HG02884 (cell line): ENCODE results near the gene RAB9A.
"Not testable (repeated sequence)": the region's sequence is repeated elsewhere in the genome, so short reads cannot be mapped to it uniquely, and the experiment has no call there.

Experiments
- ATAC-seq: cut with Tn5 transposase; IDR thresholded peaks from one replicate; pipeline ENCODE4 v1.9.1; 2021; ENCODE audit warnings: mild to moderate bottlenecking, moderate library complexity; ENCODE audit not compliant: unreplicated experiment

RAB9A gene, protein sequence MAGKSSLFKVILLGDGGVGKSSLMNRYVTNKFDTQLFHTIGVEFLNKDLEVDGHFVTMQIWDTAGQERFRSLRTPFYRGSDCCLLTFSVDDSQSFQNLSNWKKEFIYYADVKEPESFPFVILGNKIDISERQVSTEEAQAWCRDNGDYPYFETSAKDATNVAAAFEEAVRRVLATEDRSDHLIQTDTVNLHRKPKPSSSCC

DNA sequence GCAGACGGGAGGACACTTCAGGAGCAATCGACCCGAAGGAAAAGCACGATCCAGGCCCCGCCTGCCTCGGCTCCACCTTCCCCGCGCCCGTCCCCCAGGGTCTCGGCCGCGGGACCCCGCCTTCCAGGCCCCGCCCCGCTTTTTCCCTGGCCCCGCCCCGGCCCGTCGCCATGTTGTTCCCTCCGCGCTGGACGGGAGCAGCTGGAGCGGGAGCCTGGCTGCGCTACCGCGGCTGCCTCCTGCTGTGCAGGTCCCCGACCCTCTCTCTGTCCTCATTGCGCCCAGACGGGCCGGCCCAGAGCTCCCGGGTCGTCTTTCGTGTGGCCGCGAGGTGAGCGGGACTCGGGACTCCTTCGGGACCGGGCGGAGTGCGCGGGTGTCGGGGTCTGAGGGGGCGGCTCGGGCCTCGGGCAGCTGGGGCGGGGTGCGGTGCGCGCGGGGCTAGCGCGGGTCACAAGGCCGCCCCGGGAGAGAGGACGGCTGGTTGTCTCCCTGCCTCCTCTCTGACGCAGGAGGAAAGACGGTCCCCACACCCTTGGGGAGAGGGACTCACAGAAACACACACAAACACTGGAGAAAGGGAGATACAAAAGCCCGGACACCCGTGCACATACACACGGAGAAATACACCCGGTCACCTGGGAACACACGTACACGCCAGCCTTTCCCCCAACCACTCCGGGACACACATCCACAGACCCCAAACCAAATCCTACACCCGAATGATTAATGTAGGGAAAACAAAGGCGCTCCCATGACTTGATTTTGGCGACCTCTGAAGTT, at the start of gene RAB9A:
Gene RAB9A, plus strand, starts transcription at position 171 of the 783 bp plus-strand sequence. CDS start 19,619 bp downstream, outside the sequence.
- ATAC-seq: peak; percentile 61

DNA sequence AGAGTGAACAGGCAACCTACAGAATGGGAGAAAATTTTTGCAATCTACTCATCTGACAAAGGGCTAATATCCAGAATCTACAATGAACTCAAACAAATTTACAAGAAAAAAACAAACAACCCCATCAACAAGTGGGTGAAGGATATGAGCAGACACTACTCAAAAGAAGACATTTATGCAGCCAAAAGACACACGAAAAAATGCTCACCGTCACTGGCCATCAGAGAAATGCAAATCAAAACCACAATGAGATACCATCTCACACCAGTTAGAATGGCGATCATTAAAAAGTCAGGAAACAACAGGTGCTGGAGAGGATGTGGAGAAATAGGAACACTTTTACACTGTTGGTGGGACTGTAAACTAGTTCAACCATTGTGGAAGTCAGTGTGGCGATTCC, 47.2 kb upstream of the RAB9A start:
- not testable (repeated sequence) for ATAC-seq

DNA sequence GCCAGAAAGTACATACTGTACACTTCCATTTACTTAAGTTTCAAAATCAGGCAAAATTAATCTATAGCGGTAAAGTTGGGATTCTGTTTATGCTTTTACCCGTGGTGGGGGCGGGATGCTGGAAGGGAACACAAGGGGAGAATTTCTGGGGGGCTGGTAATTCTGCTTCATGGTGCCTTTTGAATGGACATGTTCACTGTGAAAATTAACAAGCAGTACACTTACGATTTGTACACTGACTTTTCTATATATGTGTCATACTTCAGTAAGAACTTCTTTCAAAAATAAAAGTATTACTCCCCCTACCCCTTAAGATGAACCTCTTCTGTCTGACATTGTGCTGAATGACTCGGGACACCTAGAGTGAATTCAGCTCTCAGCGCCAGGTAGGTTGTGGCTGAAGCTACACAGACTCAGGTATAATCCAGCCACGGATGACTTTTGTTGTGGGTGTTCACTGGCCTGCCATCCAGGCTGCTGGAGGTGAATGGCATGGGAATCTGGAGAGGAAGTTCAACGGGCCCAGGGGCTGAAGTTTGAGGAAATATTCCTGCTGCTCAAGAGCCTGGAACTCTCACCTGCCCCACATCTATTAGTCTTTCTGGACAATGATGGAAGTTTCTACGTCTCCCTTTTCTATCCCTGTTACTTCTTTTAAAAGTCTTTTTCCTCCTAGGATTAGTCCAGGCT, 43.3 kb upstream of the RAB9A start:
- ATAC-seq: no peak

DNA sequence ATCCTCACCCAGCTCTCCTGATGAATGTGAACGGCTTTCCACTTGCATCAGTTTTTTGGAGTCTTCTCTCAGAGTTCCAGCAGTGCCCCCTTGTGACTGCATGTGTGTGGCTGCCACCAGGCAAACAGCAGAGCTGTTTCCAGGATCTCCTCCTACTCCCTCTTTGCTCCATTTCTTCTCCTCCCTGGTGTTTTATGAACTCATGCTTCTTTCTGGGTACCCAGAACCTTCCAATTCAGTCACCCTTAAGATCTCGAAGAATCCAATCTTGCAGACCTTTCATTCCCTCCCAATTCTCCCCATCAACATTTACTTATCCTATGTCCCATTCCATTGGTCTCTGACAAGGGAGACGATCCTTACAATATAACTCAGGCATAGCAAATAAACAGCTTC, 42.8 kb upstream of the RAB9A start:
- ATAC-seq: no peak

DNA sequence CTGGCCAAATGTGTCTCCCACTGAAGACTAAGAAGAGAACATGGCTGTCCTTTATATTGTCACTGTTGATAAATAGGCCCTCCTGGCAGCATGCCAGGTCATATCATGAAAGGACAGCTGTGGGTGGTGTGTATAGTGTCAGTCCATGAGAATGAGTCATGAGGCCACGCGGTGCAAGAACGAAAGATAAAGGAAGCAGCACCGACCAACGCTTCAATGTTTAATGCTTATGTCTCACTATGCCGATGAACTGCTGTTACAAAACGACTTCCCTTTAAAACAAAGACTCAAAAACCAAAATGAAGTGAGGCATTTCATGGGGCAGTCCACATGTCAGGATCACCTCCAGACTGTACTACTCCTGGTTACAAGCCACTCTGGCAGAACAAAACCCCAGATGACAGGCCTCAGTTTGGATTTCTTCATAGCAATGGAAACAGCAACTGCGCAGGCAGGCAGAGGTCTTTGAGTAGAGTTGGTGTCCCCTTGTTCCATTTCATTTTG, 41.2 kb upstream of the RAB9A start:
- no peak for ATAC-seq

DNA sequence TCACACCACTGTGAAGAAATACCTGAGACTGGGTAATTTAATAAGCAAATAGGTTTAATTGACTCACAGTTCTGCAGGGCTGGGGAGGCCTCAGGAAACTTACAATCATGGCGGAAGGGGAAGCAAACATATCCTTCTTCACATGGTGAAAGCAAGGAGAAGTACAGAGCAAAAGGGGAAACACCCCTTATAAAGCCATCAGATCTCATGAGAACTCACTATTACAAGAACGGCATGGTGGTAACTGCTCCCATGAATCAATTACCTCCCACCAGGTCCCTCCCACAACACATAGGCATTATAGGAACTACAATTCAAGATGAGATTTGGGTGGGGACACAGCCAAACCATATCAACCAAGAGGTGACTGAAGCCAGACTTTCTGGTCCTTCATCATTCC, 40.6 kb upstream of the RAB9A start:
- not testable (repeated sequence) for ATAC-seq

DNA sequence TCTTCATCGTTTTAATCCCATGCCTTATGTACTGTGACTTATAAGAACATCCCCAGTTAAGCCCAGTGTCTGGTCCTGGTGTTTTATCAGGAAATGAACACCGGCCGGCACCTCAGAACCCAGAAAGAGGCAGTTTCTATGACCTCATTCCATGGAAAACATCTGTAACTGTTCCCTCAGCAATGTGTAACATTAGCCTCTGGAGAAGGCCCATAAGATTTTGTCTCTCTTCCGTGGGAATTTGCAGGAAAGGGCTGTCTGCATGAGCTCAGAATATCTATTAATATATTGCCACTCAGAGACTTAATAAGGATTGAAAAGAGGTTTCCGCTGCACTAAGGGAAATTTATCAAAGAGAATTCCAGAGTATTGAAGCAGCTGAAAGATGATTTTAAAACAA, 39.1 kb upstream of the RAB9A start:
- ATAC-seq: no peak

DNA sequence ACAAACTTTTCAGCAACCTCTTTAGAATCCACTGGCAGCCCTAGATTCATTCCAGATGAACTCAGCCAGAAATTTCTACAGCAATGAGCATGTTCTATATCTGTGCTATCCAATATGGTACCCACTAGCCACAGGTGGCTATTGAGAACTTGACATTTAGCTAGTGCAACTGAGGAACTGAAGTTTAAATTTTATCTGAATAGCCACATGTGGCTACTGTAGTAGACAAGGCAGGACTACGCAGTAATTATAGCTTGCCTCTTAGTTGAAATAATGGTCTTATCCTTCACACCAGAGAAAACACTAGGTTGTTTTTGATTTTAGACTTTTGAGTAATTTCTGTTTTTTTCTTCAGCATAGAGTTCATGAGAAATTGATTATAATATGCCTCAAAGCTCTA, 38.6 kb upstream of the RAB9A start:
- no peak for ATAC-seq

DNA sequence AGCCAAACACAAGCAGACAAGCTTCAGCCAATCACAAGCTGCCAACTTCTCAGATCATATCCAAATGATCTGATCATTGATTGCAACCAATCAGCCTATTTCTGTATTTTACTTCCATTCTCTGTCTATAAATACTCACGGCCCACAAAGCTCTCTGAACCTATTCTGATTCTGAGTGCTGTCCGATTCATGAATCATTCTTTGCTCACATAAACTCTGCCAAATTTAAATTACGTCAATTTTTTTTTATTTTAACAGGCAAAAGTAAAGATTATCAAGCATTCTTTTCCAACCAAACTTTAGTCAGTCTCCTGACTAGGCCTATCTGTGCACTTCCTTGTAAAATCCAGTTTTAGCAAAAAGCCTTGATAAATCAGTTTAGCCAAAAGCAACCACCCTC, 37.8 kb upstream of the RAB9A start:
- no peak for ATAC-seq

DNA sequence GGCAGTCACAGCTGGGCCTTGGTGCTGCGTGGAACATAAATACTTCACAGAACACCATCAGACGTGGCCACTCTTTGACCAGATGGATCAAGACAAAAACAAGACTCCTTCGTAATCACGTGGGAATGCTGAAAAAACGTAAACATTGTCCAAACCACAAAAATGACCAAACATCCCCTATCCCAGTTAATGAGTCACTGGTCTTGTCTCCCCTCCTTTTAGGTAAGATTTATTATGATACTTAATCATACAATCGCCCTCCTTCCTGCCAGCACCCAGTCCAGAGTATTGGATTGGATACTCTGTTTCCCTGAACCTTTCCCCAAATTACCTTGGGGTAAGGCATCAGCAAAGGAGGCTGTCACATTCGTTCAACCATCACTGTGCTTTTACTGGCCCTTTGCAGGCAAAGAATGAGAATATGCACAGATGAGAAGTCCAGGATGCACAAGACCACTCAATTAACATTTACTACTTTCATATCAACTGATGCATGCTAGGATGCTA, 36.6 kb upstream of the RAB9A start:
- ATAC-seq: no peak

DNA sequence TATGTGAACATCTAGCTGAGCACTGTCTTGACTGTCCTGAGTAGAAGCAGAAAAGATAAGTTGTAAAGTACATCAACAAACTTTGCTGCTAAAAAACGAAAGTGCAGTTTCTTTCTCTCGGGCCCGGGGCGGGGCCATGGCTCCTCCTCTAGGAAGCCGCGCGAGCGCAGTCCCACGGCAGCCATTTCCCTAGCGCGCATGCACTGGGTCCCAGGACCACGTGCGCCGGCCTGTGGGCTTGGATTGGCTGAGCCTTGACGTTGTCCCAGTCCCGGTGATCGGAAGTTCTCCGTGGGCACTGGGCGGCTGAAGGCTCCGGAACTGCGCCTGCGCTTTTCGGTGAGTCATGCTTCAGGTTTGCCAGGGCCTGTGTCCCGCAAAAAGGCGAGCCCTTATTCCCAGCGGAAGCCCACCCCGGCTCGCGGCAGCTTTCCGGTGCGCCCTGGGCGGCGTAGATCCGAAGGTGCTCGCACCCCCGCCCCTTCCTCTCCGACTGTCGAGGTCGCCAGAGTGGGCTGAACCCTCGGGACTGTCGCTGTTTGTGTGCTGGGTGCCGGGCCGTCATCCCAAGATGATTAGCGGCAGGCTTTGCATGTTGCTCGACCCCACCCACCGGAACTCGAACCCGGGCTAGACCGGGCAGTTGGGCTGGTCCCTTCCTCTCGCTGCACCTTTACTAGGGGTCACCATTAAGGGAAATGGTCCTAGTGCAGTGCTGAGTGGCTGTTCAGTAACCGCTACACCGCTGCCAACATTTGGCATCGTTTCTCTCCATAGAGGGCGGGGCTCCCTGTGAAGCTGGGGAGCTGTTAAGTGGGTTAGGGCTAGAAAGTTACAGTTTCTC, 35.9 kb upstream of the RAB9A start, which contains the start of gene TCEANC:
Gene TCEANC, plus strand, starts transcription at position 292 of the 844 bp plus-strand sequence. CDS start 9,368 bp downstream, outside the sequence.
- ATAC-seq: peak; percentile 93

DNA sequence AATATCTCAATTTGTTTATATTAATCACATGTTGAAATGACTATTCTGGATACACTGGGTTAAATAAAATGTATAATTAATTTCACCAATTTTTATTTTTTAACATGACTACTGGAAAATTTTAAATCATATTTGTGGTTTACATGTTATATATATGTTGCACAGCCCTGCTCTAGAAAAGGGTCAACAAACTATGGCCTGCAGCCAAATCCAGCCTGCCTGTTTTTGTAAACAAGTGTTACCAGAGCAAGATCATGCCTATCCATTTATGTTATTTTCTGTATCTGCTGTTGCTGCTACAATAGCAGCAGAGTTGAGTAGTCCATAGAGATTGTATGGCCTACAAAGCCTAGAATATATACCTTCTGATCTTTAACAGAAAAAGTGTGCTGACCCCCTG, 34.8 kb upstream of the RAB9A start:
- ATAC-seq: no peak

DNA sequence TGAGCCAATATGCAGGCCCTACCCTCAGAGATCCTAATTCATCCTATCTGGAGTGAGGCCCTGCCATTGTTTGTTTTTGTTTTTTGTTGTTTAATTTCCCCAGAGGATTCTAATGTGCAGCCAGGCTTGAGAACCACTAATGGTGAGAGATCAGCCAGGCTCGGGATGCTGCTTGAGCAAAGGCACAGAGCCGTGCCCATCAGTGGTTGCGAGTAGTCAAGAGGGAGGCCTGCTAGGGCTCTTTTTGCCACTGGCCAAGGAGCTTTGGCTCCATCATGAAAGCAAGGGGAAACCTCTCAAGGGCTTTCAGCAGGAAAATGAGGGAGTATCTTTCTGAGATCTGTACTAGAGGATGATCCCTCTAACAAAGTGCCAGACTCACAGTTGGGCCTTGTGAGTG, 33.3 kb upstream of the RAB9A start:
- ATAC-seq: no peak

DNA sequence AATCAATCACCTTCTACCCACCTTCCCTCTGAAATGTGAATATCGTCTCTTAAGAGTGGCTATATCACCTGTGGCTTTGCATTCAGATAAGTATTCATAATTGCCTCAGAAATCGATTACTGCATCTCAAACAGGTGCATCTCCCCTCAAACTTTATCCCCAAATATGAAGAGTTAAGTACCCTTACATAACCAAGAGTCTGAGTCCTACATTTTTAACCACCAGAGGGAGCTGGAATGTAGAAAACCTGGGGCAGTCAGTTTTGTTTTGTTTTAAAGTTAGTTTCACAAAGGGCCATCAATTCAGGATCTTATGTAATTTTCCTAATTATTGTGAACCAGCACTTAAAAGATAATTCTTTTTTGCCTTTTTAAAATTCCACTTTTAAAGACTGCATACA, 30.3 kb upstream of the RAB9A start:
- no peak for ATAC-seq

DNA sequence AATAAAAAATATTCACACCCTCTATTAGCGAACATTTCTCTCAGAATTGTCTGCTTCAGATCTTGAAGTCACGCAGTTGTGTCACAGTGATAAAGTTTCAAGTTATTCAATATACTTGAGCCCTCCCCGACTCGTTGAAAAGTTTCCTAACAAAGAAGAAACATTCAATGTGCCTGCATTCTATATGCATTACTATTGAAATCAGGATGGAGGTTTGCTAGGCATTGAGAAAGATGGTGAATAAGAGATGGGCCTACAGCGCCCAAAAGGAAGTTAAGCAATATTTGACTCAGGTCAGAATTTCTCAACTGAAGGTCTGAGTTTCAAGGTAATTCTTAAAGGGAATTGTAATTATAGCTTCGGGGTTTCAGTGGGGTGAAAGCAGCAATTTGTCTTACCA, 29.9 kb upstream of the RAB9A start:
- ATAC-seq: no peak

DNA sequence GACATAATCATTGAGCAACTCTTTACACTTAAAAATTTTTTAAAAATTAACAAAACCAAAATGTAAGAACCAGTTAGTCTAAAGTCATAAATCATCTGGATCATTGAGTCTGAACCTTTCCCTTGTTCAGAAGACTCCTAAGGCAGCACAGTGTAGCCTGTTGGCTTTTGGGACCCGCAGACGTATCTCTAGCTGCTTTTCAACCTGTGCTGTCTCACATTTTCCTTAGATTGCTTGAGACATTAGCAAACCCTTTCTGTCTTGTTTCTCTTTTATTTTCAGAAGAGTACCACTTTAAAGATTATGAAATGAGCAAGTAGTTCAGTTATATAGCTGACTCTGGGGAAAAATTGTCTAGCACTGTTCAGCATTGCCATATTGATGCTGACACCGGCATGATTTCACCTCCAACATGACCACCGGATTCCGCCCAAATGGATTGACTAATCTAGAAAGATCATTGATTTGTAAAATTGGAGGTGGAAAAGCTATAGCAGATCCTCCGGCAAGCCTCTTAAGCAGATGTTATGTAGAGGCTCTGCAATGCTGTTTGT, 27.1 kb upstream of the RAB9A start:
- no peak for ATAC-seq

DNA sequence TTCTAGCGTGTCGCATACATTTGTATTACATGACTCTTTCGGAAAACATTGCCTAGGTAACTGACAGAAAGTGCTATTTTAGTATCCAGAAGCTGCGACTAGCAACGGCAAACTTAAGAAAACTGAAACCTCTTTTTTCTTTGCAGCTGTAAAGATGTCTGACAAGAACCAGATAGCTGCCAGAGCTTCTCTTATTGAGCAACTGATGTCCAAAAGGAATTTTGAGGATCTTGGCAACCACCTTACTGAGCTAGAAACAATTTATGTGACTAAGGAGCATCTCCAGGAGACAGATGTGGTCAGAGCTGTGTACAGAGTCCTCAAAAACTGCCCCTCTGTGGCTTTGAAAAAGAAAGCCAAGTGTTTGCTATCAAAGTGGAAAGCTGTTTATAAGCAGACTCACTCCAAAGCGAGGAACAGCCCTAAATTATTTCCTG, 26.6 kb upstream of the RAB9A start:
- ATAC-seq: no peak

DNA sequence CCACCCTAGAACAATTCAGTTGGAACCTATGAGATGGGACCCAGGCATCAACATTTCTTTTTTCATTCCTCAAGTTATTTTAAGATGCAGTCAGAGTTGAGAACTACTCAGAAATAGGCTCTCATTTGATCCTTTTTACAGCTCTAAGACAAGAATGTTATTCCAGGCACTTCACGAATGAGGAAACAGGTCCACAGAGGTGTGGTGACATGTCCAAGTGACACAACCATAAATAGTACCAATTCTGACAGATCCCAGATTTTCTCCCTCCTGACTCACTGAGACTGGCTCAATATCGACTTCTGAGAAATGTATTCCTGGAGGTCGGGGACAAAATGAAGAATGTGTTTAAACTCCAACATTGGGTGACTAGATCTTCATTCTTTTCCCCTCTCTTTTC, 24.9 kb upstream of the RAB9A start:
- ATAC-seq: no peak

DNA sequence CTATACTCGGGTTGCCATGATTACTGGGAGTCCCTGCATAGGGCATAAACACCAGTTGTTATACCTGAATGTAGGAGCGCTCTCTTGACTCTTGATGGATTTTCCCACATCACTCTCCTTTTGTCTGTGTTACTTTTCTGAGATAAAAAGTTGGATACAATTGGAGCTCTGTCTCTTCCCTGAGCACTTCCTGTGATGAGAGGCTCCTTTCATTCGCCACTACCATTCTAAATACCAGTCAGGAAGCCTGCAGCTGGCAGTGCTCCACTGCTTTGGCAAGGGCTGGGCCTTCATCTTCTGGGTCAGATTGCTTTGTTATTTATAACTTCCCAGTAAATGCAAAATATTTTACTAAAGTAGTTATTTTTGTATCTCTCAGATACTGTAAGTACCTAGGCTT, 22.1 kb upstream of the RAB9A start:
- no peak for ATAC-seq

DNA sequence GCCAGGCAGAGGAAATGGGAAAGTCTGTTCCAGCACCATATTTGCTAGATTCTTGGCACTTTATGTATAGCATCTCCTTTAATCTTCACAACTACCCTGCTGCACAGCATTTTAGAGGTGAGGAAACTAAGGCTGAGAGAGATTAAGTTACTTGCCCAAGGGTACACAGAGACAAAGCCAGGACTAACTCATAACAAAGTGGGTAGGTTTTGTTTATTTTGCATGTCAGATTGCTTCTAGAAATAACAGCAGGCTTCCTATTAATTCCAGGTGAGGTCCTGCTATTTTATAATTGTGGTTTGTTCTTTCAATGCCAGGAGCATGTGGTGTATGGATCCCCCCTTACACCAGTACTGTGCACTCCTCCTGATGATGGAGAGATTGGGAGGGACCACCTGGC, 21.0 kb upstream of the RAB9A start:
- no peak for ATAC-seq
